Stimulated activated CD8-positive, alpha-beta memory T cell treated with anti-CD3 and anti-CD28 coated beads, Interleukin-15, amount 100 ng/mL, for 48 hours (primary cell): ENCODE data around the gene PLSCR5.

Experiments
- DNase-seq, 2 donors: peaks; one replicate each; pipeline ENCODE4 v3.0.0-alpha.2; 2020; ENCODE audit warnings: low read depth in 2 of 2

The PLSCR5 gene

GRCh38 chr3:146544002-146544928 is 60.9 kb downstream of the PLSCR5 start, which contains the start of gene PLSCR1:
PLSCR1 (minus strand) TSS chr3:146544607; CDS start chr3:146536552, 8,055 bp downstream.
- DNase-seq = peak; percentile 75 to 82

- no peak for DNase-seq
Observed at GRCh38 chr3:146543461-146544001, 61.6 kb downstream of the PLSCR5 start.

- no peak for DNase-seq
Observed at GRCh38 chr3:146542978-146543377, 62.2 kb downstream of the PLSCR5 start.

GRCh38 chr3:146542179-146542578 is 63.0 kb downstream of the PLSCR5 start:
- DNase-seq = no peak

GRCh38 chr3:146540978-146541377 is 64.2 kb downstream of the PLSCR5 start:
- no peak for DNase-seq

GRCh38 chr3:146540236-146540635 is 64.9 kb downstream of the PLSCR5 start:
- DNase-seq = no peak

GRCh38 chr3:146539315-146539714 is 65.8 kb downstream of the PLSCR5 start:
- no peak for DNase-seq

- DNase-seq = no peak
Observed at GRCh38 chr3:146537603-146538002, 67.5 kb downstream of the PLSCR5 start.

GRCh38 chr3:146536681-146537080 is 68.5 kb downstream of the PLSCR5 start:
- DNase-seq = no peak
